Sigmoid colon (tissue), 7 donors: ENCODE measurements around the gene FYB1. TPM values are rescaled to one million over a fixed set of nuclear protein-coding genes. Genes with fewer than 3 reads are reported as not detected.

ENCODE experiments used
- DNase-seq: peaks from one replicate; pipeline ENCODE4 v3.0.0-alpha.2; 2019
- H3K27ac ChIP-seq, 4 donors: fragments of 200-600 bp; sonication (generic); one replicate each; pipeline ENCODE4 v1.5.1; 2016 to 2019; ENCODE audit warnings: mild to moderate bottlenecking in 1 of 4
- H3K27me3 ChIP-seq, 3 donors: fragments of 200-600 bp; sonication (generic); one replicate each; pipeline ENCODE4 v1.5.1; 2019; ENCODE audit warnings: mild to moderate bottlenecking in 1 of 3
- H3K36me3 ChIP-seq, 4 donors: fragments of 200-600 bp; sonication (generic); one replicate each; pipeline ENCODE4 v1.5.1; 2016 to 2019
- H3K4me1 ChIP-seq, 4 donors: fragments of 200-600 bp; sonication (generic); one replicate each; pipeline ENCODE4 v1.5.1; 2017 to 2019
- H3K4me3 ChIP-seq, 4 donors: fragments of 200-600 bp; sonication (generic); one replicate each; pipeline ENCODE4 v1.5.1; 2017 to 2019; ENCODE audit warnings: mild to moderate bottlenecking in 2 of 4, moderate library complexity in 1 of 4
- H3K9me3 ChIP-seq, 4 donors: fragments of 200-600 bp in 3 of 4; sonication (generic) in 3 of 4; one replicate each; pipeline versions ENCODE4 v1.5.1 to v1.6.1; 2013 to 2019
- CTCF ChIP-seq, 4 experiments: fragments of 450-650 bp in 3 of 4; fragments of 200-600 bp in 1 of 4; IDR thresholded peaks; one replicate each; pipeline ENCODE4 v1.5.1; 2016 to 2019; ENCODE audit warnings: antibody characterized with exemption in 4 of 4, mild to moderate bottlenecking in 3 of 4, moderate library complexity in 2 of 4
- EP300 ChIP-seq, 4 donors: sonication (generic); formaldehyde crosslinking; IDR thresholded peaks; one replicate each; pipeline ENCODE4 v1.6.1; 2017; ENCODE audit warnings: antibody characterized with exemption in 4 of 4
- POLR2A ChIP-seq, 2 donors: fragments of 450-650 bp; IDR thresholded peaks; one replicate each; pipeline ENCODE4 v1.6.1; 2016; ENCODE audit warnings: antibody characterized with exemption in 2 of 2, mild to moderate bottlenecking in 2 of 2, moderate library complexity in 2 of 2
- POLR2AphosphoS5 ChIP-seq, 4 donors: sonication (generic); formaldehyde crosslinking; IDR thresholded peaks; one replicate each; pipeline ENCODE4 v1.6.1; 2017; ENCODE audit warnings: antibody characterized with exemption in 4 of 4
- WGBS, 2 donors: extraction: QIAGEN DNeasy Blood & Tissue Kit; methylation state at CpG; one replicate each; pipeline ENCODE4 v1.1.7; 2013; 5-methylcytosine and 5-hydroxymethylcytosine counted together
- intact Hi-C: fragments of 100-400 bp; cut with DNase I; formaldehyde crosslinking; loops from one replicate; pipeline ENCODE4 v1.15.1; 2023
- polyA plus RNA-seq, 3 donors: library from polyadenylated mRNA; stranded (reverse); fragments of 200-250 nt; gene quantifications; one replicate each; pipeline ENCODE4 v1.2.3, GENCODE V29; 2013
- total RNA-seq, 4 donors: library from RNA; depleted of rRNA; stranded (reverse); fragments of >200 nt; gene quantifications; one replicate each; pipeline ENCODE4 v1.1.0, GENCODE V29; 2016
- donor health status: healthy with polysubstance abuse.
- donor health status: Bipolar disorder and iron deficiency.
- donor health status: healthy.

FYB1 gene
- total and polyA plus RNA-seq, 7 donors, result 2.8 to 18.2 (median 11.1) TPM

DNA sequence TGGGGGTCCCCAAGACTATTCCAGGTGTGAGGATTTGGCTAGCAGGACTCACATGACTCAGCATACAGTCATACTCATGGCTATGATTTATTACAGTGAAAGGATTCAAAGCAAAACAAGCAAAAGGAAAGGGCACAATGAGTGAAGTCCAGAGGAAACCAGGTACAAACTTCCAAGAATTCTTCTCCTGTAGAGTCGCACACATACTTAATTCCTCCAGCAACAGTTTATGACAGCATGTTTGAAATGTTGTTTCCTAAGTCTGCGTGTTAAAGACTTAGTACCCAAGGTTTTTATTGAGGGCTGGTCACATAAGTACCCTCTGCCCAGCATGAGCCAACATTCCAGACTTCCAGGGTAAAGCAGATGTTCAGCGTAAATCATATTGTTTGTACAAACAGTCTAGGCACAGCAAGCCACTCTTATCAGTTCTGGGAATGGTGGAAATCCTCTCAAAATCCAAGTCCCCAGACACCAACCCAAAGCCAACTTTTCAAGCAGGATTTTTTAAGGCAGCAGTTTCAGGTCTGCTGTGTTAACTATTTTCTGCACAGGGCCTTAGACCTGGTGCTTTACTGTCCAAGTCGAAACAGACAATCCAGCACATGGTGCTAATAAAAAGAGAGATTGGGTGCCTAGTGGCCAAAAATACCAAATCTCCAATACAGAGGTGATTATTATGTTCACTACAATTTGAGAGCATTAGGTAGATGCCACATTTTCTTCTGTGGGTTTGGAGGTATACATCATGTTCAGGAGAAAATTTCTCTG lies 126.6 kb downstream of the FYB1 start:
- TF ChIP-seq CTCF (IDR thresholded peaks at IDR 0.05), result no peak
- no peak for TF ChIP-seq POLR2AphosphoS5 (IDR thresholded peaks at IDR 0.05)
- no peak for TF ChIP-seq POLR2A (IDR thresholded peaks at IDR 0.05)
- TF ChIP-seq EP300 (IDR thresholded peaks at IDR 0.05), result no peak
- Histone ChIP-seq H3K27me3 (no peaks in the 10 kb centered on the region), H3K36me3 (no peaks in the 10 kb centered on the region), H3K4me3 (no peak overlapping the region), H3K4me1 (peaks cover 0 to 10% (median 4%) of the 10 kb centered on the region in 4 donors), H3K9me3 (peaks cover 0 to 8% (median 0%) of the 10 kb centered on the region in 4 donors), H3K27ac (no peak overlapping the region)
- 29 to 59% methylated on average over 4 of the region's 4 CpGs for WGBS, 2 donors
- intact Hi-C loops, result no loop called here
- DNase-seq, result no peak

DNA sequence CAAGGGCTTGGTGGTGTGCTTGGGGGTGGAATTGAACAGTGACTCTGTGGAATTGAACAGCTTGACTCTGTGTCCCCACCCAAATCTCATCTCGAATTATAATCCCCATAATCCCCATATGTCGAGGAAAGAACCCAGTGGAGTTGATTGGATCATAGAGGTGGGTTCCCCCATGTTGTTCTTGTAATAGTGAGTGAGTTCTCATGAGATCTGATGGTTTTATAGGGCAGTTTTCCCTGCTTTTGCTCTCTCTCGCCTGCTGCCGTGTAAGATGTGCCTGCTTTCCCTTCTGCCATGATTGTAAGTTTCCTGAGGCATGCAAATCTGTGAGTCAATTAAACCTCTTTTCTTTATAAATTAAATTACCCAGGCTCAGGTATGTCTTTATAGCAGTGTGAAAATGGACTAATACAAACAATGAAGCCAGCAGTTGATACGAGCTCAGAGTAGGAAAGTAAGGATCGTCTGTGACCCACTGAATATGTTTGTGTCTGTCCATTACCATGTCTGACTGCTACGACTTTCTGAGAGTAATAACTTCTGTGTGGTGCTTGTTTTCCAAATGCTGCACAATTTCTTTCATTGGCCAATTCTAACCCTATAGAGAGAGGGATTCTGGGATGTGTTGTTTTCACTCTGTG lies 127.3 kb downstream of the FYB1 start:
- Histone ChIP-seq H3K27me3 (no peaks in the 10 kb centered on the region), H3K27ac (no peak overlapping the region), H3K9me3 (peaks cover 0 to 8% (median 0%) of the 10 kb centered on the region in 4 donors), H3K4me3 (no peak overlapping the region), H3K36me3 (no peaks in the 10 kb centered on the region), H3K4me1 (peaks cover 0 to 10% (median 4%) of the 10 kb centered on the region in 4 donors)
- 78 to 84% methylated on average over 7 of the region's 7 CpGs for WGBS, 2 donors
- DNase-seq, result no peak
- intact Hi-C loops, result no loop called here
- TF ChIP-seq CTCF (IDR thresholded peaks at IDR 0.05), result no peak
- TF ChIP-seq EP300 (IDR thresholded peaks at IDR 0.05), result no peak
- no peak for TF ChIP-seq POLR2AphosphoS5 (IDR thresholded peaks at IDR 0.05)
- no peak for TF ChIP-seq POLR2A (IDR thresholded peaks at IDR 0.05)

GRCh38 chr5:39083968-39084367 lies 135.4 kb downstream of the FYB1 start:
- Histone ChIP-seq H3K27me3 (no peaks in the 10 kb centered on the region), H3K9me3 (no peaks in the 10 kb centered on the region), H3K4me3 (no peak overlapping the region), H3K36me3 (no peaks in the 10 kb centered on the region), H3K4me1 (peaks cover 0 to 4% (median 0%) of the 10 kb centered on the region in 4 donors), H3K27ac (no peak overlapping the region)
- no peak for DNase-seq
- TF ChIP-seq CTCF (IDR thresholded peaks at IDR 0.05) (no peak), POLR2AphosphoS5 (IDR thresholded peaks at IDR 0.05) (no peak), EP300 (IDR thresholded peaks at IDR 0.05) (no peak), POLR2A (IDR thresholded peaks at IDR 0.05) (no peak)
- whole genome bisulfite sequencing, 2 donors, result 89 to 95% methylated on average over 1 of the region's 1 CpG
- intact Hi-C loops, result no loop called here

GRCh38 chr5:39082995-39083394 lies 136.4 kb downstream of the FYB1 start:
- Histone ChIP-seq H3K4me3 (no peak overlapping the region), H3K36me3 (no peaks in the 10 kb centered on the region), H3K27me3 (no peaks in the 10 kb centered on the region), H3K27ac (no peak overlapping the region), H3K9me3 (no peaks in the 10 kb centered on the region), H3K4me1 (peaks cover 0 to 4% (median 0%) of the 10 kb centered on the region in 4 donors)
- TF ChIP-seq POLR2A (IDR thresholded peaks at IDR 0.05), result no peak
- TF ChIP-seq POLR2AphosphoS5 (IDR thresholded peaks at IDR 0.05), result no peak
- TF ChIP-seq EP300 (IDR thresholded peaks at IDR 0.05), result no peak
- no peak for TF ChIP-seq CTCF (IDR thresholded peaks at IDR 0.05)
- intact Hi-C loops, result no loop called here
- WGBS, 2 donors, result 87 to 91% methylated on average over 3 of the region's 3 CpGs
- DNase-seq, result no peak
